ENCODE data around the gene USF1.
A peak's percentile ranks its signal among the peaks of the same experiment; 100 is the strongest.

Gene USF1

DNA sequence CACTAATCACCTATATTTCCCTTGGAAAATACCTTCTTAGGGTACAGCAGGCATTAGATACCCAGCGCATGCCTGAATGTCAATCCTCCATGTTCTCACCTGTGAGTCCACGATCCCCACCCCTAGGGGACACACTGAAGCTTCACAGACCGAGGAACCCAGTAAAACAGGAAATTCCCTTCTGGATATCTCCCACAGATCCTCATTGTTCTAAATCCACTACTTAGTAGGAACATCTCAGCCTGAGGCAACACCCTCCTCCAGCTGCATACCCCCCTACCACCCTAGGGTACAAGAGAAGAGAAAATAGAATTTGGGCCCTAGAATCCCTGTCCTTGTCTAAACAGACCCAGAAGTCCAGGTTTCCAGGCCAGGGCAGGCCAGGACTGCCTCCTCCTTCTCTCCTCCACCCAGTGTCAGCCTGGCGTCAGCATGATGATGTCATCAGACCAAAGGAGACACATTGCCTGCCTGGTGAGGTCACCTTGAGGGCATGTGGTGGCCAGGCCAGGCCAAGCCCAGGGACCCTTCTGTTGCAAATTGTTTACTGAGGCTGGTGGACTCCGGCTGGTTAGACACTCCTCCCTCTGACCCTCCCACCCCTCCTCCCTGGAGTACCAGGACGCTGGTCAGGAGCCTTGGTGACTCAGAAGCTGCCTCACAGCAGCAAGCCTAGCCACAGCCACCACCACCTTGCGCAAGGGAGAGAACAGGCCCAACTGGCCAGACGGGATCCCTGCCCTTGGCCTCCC lies 37.4 kb upstream of the USF1 start:
- TF ChIP-seq, protein P1, sequence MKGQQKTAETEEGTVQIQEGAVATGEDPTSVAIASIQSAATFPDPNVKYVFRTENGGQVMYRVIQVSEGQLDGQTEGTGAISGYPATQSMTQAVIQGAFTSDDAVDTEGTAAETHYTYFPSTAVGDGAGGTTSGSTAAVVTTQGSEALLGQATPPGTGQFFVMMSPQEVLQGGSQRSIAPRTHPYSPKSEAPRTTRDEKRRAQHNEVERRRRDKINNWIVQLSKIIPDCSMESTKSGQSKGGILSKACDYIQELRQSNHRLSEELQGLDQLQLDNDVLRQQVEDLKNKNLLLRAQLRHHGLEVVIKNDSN (IDR thresholded peaks at IDR 0.05) = 0 out of 2 replicates have a peak, but pooled peaks have one; percentile 38
- TF ChIP-seq FOXM1 (IDR thresholded peaks at IDR 0.05; ENCODE audit: borderline replicate concordance, low read depth) = peak; percentile 59; the same call in 1 of the 2 replicates
- peak; percentile 77 for TF ChIP-seq EP300 (IDR thresholded peaks at IDR 0.05; ENCODE audit: borderline replicate concordance)
- peak; percentile 73 for TF ChIP-seq CREB1 (IDR thresholded peaks at IDR 0.05; ENCODE audit: low read depth)
- no peak; the same call in 1 of the 2 replicates for TF ChIP-seq RAD21 (IDR thresholded peaks at IDR 0.05; ENCODE audit: low read depth)
- peak; percentile 62 for TF ChIP-seq YY1 (IDR thresholded peaks at IDR 0.05; ENCODE audit: low read depth)
- TF ChIP-seq TCF12 (IDR thresholded peaks at IDR 0.05; ENCODE audit: low read depth) = peak; percentile 93
- TF ChIP-seq TAF1 (IDR thresholded peaks at IDR 0.05; ENCODE audit: low read depth) = no peak
- TF ChIP-seq MAX (IDR thresholded peaks at IDR 0.05) = peak; percentile 48; the same call in 1 of the 2 replicates
- no peak; the same call in 1 of the 2 replicates for TF ChIP-seq ZBTB7A (IDR thresholded peaks at IDR 0.05; ENCODE audit: low read depth)
- peak; percentile 80 for TF ChIP-seq NFIC (IDR thresholded peaks at IDR 0.05)
- no peak for TF ChIP-seq EGR1 (IDR thresholded peaks at IDR 0.05)
- peak; percentile 99 for TF ChIP-seq CEBPB (IDR thresholded peaks at IDR 0.05)
- no peak for TF ChIP-seq REST (IDR thresholded peaks at IDR 0.05; ENCODE audit: low read depth)
- peak; percentile 77 for TF ChIP-seq TEAD4 (IDR thresholded peaks at IDR 0.05)

DNA sequence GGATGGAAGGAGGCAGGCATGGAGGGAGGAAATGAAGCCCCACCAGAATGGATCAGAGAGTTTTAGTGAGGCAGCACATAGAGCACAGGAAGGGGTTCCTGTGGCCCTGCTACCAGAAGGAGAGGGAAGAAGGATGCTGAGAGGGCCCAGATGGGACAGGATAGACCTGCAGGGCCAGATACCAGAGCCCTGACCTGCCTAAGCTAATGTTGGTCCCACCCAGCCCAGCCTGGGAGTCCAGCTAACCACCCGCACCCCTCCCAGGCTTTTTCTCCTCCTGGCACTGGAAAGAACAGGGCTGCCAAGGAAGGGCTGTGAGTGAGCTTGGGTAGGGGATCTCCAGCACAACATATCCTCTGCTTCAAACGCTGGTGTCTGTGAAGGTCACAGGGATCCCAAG lies 36.7 kb upstream of the USF1 start:
- no peak for TF ChIP-seq ZBTB7A (IDR thresholded peaks at IDR 0.05; ENCODE audit: low read depth)

- TF ChIP-seq NFIC (IDR thresholded peaks at IDR 0.05) (no peak), RAD21 (IDR thresholded peaks at IDR 0.05; ENCODE audit: low read depth) (no peak), REST (IDR thresholded peaks at IDR 0.05; ENCODE audit: low read depth) (no peak), YY1 (IDR thresholded peaks at IDR 0.05; ENCODE audit: low read depth) (no peak), TCF12 (IDR thresholded peaks at IDR 0.05; ENCODE audit: low read depth) (no peak), MAX (IDR thresholded peaks at IDR 0.05) (no peak), ZBTB7A (IDR thresholded peaks at IDR 0.05; ENCODE audit: low read depth) (no peak), CREB1 (IDR thresholded peaks at IDR 0.05; ENCODE audit: low read depth) (no peak), EP300 (IDR thresholded peaks at IDR 0.05; ENCODE audit: borderline replicate concordance) (no peak), FOXM1 (IDR thresholded peaks at IDR 0.05; ENCODE audit: borderline replicate concordance, low read depth) (no peak), CEBPB (IDR thresholded peaks at IDR 0.05) (no peak), TEAD4 (IDR thresholded peaks at IDR 0.05) (no peak), EGR1 (IDR thresholded peaks at IDR 0.05) (no peak), TAF1 (IDR thresholded peaks at IDR 0.05; ENCODE audit: low read depth) (no peak)
- TF ChIP-seq, protein P1 (IDR thresholded peaks at IDR 0.05) = no peak
Observed at GRCh38 chr1:161081519-161081918, 35.7 kb upstream of the USF1 start.

GRCh38 chr1:161080441-161081405 lies 34.9 kb upstream of the USF1 start:
- TF ChIP-seq ZBTB7A (IDR thresholded peaks at IDR 0.05; ENCODE audit: low read depth) (no peak), RAD21 (IDR thresholded peaks at IDR 0.05; ENCODE audit: low read depth) (no peak), FOXM1 (IDR thresholded peaks at IDR 0.05; ENCODE audit: borderline replicate concordance, low read depth) (no peak), EGR1 (IDR thresholded peaks at IDR 0.05) (no peak), CREB1 (IDR thresholded peaks at IDR 0.05; ENCODE audit: low read depth) (no peak), REST (IDR thresholded peaks at IDR 0.05; ENCODE audit: low read depth) (no peak)
